ENCODE data around the gene MAP3K21.
A peak's percentile ranks its signal among the peaks of the same experiment; 100 is the strongest.

The MAP3K21 gene

GRCh38 chr1:233390842-233391737 is 63.6 kb downstream of the MAP3K21 start:
- no peak overlapping the region for H3K4me3 ChIP-seq (ENCODE audit: low read depth, low read length)
- no peak for TF ChIP-seq CTCF (IDR thresholded peaks at IDR 0.05; ENCODE audit: low read depth, low read length, missing control alignments)
- DNase-seq (ENCODE audit: low read depth) = no peak

- no peak for DNase-seq (ENCODE audit: low read depth)
- no peak for TF ChIP-seq CTCF (IDR thresholded peaks at IDR 0.05; ENCODE audit: low read depth, low read length, missing control alignments)
- no peak overlapping the region for H3K4me3 ChIP-seq (ENCODE audit: low read depth, low read length)
Observed at GRCh38 chr1:233393084-233393840, 65.7 kb downstream of the MAP3K21 start.

- DNase-seq (ENCODE audit: low read depth) = no peak
- TF ChIP-seq CTCF (IDR thresholded peaks at IDR 0.05; ENCODE audit: low read depth, low read length, missing control alignments) = no peak
- H3K4me3 ChIP-seq (ENCODE audit: low read depth, low read length) = no peak overlapping the region
Observed at GRCh38 chr1:233393926-233394680, 66.6 kb downstream of the MAP3K21 start.

GRCh38 chr1:233394860-233395717 is 67.6 kb downstream of the MAP3K21 start:
- no peak for DNase-seq (ENCODE audit: low read depth)
- peak; percentile 66 for TF ChIP-seq CTCF (IDR thresholded peaks at IDR 0.05; ENCODE audit: low read depth, low read length, missing control alignments)
- H3K4me3 ChIP-seq (ENCODE audit: low read depth, low read length) = no peak overlapping the region

GRCh38 chr1:233395863-233396646 is 68.5 kb downstream of the MAP3K21 start:
- no peak for TF ChIP-seq CTCF (IDR thresholded peaks at IDR 0.05; ENCODE audit: low read depth, low read length, missing control alignments)
- H3K4me3 ChIP-seq (ENCODE audit: low read depth, low read length) = no peak overlapping the region
- DNase-seq (ENCODE audit: low read depth) = no peak
